GM23338 (cell line): ENCODE data around the gene PDE4B. TPM values are rescaled to one million over a fixed set of nuclear protein-coding genes. Genes with fewer than 3 reads are reported as not detected.

Experiments used
- ATAC-seq: fragments of 200-7000 bp; cut with Tn5 transposase; 3 replicates; pipeline ENCODE4 v1.9.1; 2020
- DNase-seq: peaks from one replicate; pipeline ENCODE4 v3.0.0-alpha.2; 2015; ENCODE audit warnings: low spot score
- H2AFZ ChIP-seq: fragments of 200-600 bp; sonication (generic); 2 replicates; pipeline ENCODE4 v1.8.0; 2016; ENCODE audit warnings: antibody characterized with exemption, mild to moderate bottlenecking, moderate library complexity
- H3F3A ChIP-seq: fragments of 200-600 bp; sonication (generic); replicated peaks from 2 replicates; pipeline ENCODE4 v1.8.0; 2017; ENCODE audit warnings: antibody characterized with exemption, mixed run types, low read depth
- H3K27ac ChIP-seq: fragments of 200-600 bp; sonication (generic); 2 replicates; pipeline ENCODE4 v1.6.1; 2016; ENCODE audit warnings: low read depth
- H3K27me3 ChIP-seq: fragments of 200-600 bp; sonication (generic); 2 replicates; pipeline ENCODE4 v1.8.0; 2016; ENCODE audit warnings: mild to moderate bottlenecking, mixed run types, moderate library complexity; ENCODE audit not compliant: insufficient read depth
- H3K36me3 ChIP-seq: fragments of 200-600 bp; sonication (generic); 2 replicates; pipeline ENCODE4 v1.8.0; 2016; ENCODE audit warnings: mild to moderate bottlenecking; ENCODE audit not compliant: insufficient read depth
- H3K4me1 ChIP-seq: fragments of 200-600 bp; sonication (generic); 2 replicates; pipeline ENCODE4 v1.8.0; 2016; ENCODE audit warnings: mild to moderate bottlenecking, moderate library complexity; ENCODE audit not compliant: insufficient read depth
- H3K4me2 ChIP-seq: fragments of 200-600 bp; sonication (generic); 2 replicates; pipeline ENCODE4 v1.7.1; 2017; ENCODE audit warnings: mixed run types
- H3K4me3 ChIP-seq: fragments of 200-600 bp; sonication (generic); 2 replicates; pipeline ENCODE4 v1.6.1; 2016; ENCODE audit warnings: mixed run types
- H3K79me2 ChIP-seq: fragments of 200-600 bp; sonication (generic); replicated peaks from 2 replicates; pipeline ENCODE4 v1.8.0; 2017; ENCODE audit warnings: mild to moderate bottlenecking; ENCODE audit not compliant: insufficient read depth
- H3K9me2 ChIP-seq: fragments of 200-600 bp; sonication (generic); 2 replicates; pipeline ENCODE4 v1.8.0; 2017; ENCODE audit not compliant: insufficient read depth
- H4K20me1 ChIP-seq: fragments of 200-600 bp; sonication (generic); replicated peaks from 2 replicates; pipeline ENCODE4 v1.8.0; 2017; ENCODE audit warnings: mild to moderate bottlenecking; ENCODE audit not compliant: insufficient read depth
- H3K27ac Mint-ChIP-seq: 2 replicates; pipeline ENCODE4 v1.8.0; 2020; ENCODE audit warnings: inconsistent platforms, mild to moderate bottlenecking, moderate library complexity, mixed read lengths
- H3K27me3 Mint-ChIP-seq: 3 replicates; pipeline ENCODE4 v1.8.0; 2022; ENCODE audit warnings: low read depth, mild to moderate bottlenecking, moderate library complexity, mixed read lengths, inconsistent platforms; ENCODE audit not compliant: insufficient read depth, poor library complexity
- H3K36me3 Mint-ChIP-seq: 3 replicates; pipeline ENCODE4 v1.8.0; 2021; ENCODE audit warnings: low read depth, mild to moderate bottlenecking, inconsistent platforms, moderate library complexity, mixed read lengths
- H3K4me1 Mint-ChIP-seq: 3 replicates; pipeline ENCODE4 v1.8.0; 2020; ENCODE audit warnings: mild to moderate bottlenecking, inconsistent platforms, mixed read lengths
- H3K4me3 Mint-ChIP-seq: 3 replicates; pipeline ENCODE4 v1.8.0; 2021; ENCODE audit warnings: moderate library complexity, mild to moderate bottlenecking, inconsistent platforms, mixed read lengths
- H3K9me3 Mint-ChIP-seq: 3 replicates; pipeline ENCODE4 v1.8.0; 2020; ENCODE audit warnings: moderate library complexity, mild to moderate bottlenecking, inconsistent platforms, mixed read lengths
- EZH2phosphoT487 ChIP-seq: fragments of 200-600 bp; sonication (generic); IDR thresholded peaks from one replicate; pipeline ENCODE4 v1.8.1; 2018; ENCODE audit warnings: antibody characterized with exemption; ENCODE audit not compliant: unreplicated experiment
- JUNB ChIP-seq: IDR thresholded peaks from one replicate; pipeline ENCODE4 v1.6.1; 2016; ENCODE audit warnings: antibody characterized with exemption; ENCODE audit not compliant: unreplicated experiment
- NANOG ChIP-seq: IDR thresholded peaks from 2 replicates; pipeline ENCODE4 v1.6.1; 2016; ENCODE audit warnings: antibody characterized with exemption, borderline replicate concordance
- STAT1 ChIP-seq: IDR thresholded peaks from one replicate; pipeline ENCODE4 v1.6.1; 2016; ENCODE audit warnings: antibody characterized with exemption; ENCODE audit not compliant: unreplicated experiment
- ZNF114 ChIP-seq: fragments of 250-450 bp; sonication (Bioruptor Pico); IDR thresholded peaks from 2 replicates; pipeline ENCODE4 v1.5.0; 2020; ENCODE audit warnings: mild to moderate bottlenecking, moderate library complexity
- ZNF331 ChIP-seq: fragments of 250-450 bp; sonication (Bioruptor Pico); IDR thresholded peaks from 2 replicates; pipeline ENCODE4 v1.5.0; 2020; ENCODE audit warnings: low read depth, mild to moderate bottlenecking, moderate library complexity
- ZNF462 ChIP-seq: fragments of 250-450 bp; sonication (Bioruptor Pico); IDR thresholded peaks from 2 replicates; pipeline ENCODE4 v1.5.0; 2020; ENCODE audit warnings: mild to moderate bottlenecking, moderate library complexity
- polyA plus RNA-seq: library from polyadenylated mRNA; unstranded; fragments of >200 nt; fragmentation: Nextera tagmentation; extraction: Ambion mirVana; gene quantifications from 2 replicates; pipeline ENCODE4 v1.2.1, GENCODE V29; 2016
- total RNA-seq: library from RNA; depleted of rRNA; stranded (reverse); fragments of >200 nt; shearing (Covaris generic); gene quantifications from 2 replicates; pipeline ENCODE4 v1.2.3, GENCODE V29; 2014

The PDE4B gene
- total and polyA plus RNA-seq, 2 experiments from 2014 or later, result 14.0 to 25.6 TPM

GRCh38 chr1:65764052-65764451 is 28.6 kb upstream of the PDE4B start:
- no peak overlapping the region for H3K4me3 ChIP-seq
- no peaks in the 10 kb centered on the region for H3K79me2 ChIP-seq
- H3F3A ChIP-seq, result no peaks in the 10 kb centered on the region
- H3K27me3 ChIP-seq, result no peaks in the 10 kb centered on the region
- no peak overlapping the region for H2AFZ ChIP-seq
- peaks cover 4% of the 10 kb centered on the region; the same call in 2 of the 3 replicates for H3K4me1 Mint-ChIP-seq
- no peaks in the 10 kb centered on the region for H3K36me3 Mint-ChIP-seq
- no peak for ATAC-seq
- peaks cover 2% of the 10 kb centered on the region for H3K27me3 Mint-ChIP-seq
- TF ChIP-seq ZNF331, result no peak
- TF ChIP-seq ZNF462 (CRISPR knock-in tag), result no peak
- no peaks in the 10 kb centered on the region for H3K4me1 ChIP-seq
- no peak for DNase-seq
- H3K36me3 ChIP-seq, result no peaks in the 10 kb centered on the region
- H3K27ac Mint-ChIP-seq, result no peak overlapping the region
- H3K9me3 Mint-ChIP-seq, result no peaks in the 10 kb centered on the region; the same call in 2 of the 3 replicates
- H3K27ac ChIP-seq, result no peak overlapping the region
- no peak overlapping the region for H3K4me3 Mint-ChIP-seq
- H3K9me2 ChIP-seq, result no peaks in the 10 kb centered on the region
- no peaks in the 10 kb centered on the region for H4K20me1 ChIP-seq
- H3K4me2 ChIP-seq, result no peak overlapping the region

GRCh38 chr1:65765631-65766030 is 27.1 kb upstream of the PDE4B start:
- Histone ChIP-seq H3K9me2 (no peaks in the 10 kb centered on the region), H3K27ac (no peak overlapping the region)
- H3K4me3 Mint-ChIP-seq, result no peak overlapping the region
- no peak for TF ChIP-seq ZNF114 (CRISPR knock-in tag)
- no peak for TF ChIP-seq NANOG
- TF ChIP-seq EZH2phosphoT487, result no peak
- no peak for TF ChIP-seq JUNB
- no peak for TF ChIP-seq ZNF462 (CRISPR knock-in tag)
- TF ChIP-seq STAT1, result no peak
- TF ChIP-seq ZNF331, result no peak

More at GRCh38 chr1:65765631-65766030, 27.1 kb upstream of the PDE4B start:
- H3K27ac Mint-ChIP-seq, result no peak overlapping the region
- H2AFZ ChIP-seq, result no peak overlapping the region
- DNase-seq (no peak), ATAC-seq (no peak)
- H3K9me3 Mint-ChIP-seq, result no peaks in the 10 kb centered on the region; the same call in 2 of the 3 replicates
- H3K4me2 ChIP-seq, result no peak overlapping the region
- peaks cover 4% of the 10 kb centered on the region; the same call in 2 of the 3 replicates for H3K4me1 Mint-ChIP-seq
- no peaks in the 10 kb centered on the region for H4K20me1 ChIP-seq
- H3K36me3 Mint-ChIP-seq, result no peaks in the 10 kb centered on the region
- no peaks in the 10 kb centered on the region for H3K79me2 ChIP-seq
- peaks cover 2% of the 10 kb centered on the region for H3K27me3 Mint-ChIP-seq
- H3K36me3 ChIP-seq, result no peaks in the 10 kb centered on the region
- no peaks in the 10 kb centered on the region for H3F3A ChIP-seq
- H3K27me3 ChIP-seq, result no peaks in the 10 kb centered on the region
- H3K4me1 ChIP-seq, result no peaks in the 10 kb centered on the region
- no peak overlapping the region for H3K4me3 ChIP-seq
